Measurements from ENCODE around the gene MCF2L.

MCF2L gene

DNA sequence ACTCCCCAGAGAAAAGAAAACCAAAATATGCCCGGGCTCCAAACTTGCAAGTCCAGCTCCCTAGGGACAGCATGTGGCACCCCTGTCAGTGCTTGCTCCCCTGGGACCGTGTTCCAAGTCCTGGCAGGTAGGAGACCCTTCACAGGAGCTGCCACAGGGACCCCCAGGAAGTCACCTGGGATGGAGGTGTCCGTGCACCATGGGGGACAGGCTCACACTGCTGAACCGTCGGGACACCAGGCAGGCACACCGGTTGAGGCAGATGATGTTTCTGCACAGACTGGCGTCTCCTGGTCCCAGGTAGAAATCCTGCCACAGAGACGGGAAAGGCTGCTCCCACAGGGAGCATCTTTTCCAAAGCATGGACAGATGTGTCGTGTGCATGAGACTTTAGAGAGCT lies 177.7 kb downstream of the MCF2L start:
- TF ChIP-seq, protein P1, sequence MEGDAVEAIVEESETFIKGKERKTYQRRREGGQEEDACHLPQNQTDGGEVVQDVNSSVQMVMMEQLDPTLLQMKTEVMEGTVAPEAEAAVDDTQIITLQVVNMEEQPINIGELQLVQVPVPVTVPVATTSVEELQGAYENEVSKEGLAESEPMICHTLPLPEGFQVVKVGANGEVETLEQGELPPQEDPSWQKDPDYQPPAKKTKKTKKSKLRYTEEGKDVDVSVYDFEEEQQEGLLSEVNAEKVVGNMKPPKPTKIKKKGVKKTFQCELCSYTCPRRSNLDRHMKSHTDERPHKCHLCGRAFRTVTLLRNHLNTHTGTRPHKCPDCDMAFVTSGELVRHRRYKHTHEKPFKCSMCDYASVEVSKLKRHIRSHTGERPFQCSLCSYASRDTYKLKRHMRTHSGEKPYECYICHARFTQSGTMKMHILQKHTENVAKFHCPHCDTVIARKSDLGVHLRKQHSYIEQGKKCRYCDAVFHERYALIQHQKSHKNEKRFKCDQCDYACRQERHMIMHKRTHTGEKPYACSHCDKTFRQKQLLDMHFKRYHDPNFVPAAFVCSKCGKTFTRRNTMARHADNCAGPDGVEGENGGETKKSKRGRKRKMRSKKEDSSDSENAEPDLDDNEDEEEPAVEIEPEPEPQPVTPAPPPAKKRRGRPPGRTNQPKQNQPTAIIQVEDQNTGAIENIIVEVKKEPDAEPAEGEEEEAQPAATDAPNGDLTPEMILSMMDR (IDR thresholded peaks at IDR 0.05; ENCODE audit: low read depth, low read length, missing control alignments), result no peak
- no peak for DNase-seq (ENCODE audit: low read depth)

DNA sequence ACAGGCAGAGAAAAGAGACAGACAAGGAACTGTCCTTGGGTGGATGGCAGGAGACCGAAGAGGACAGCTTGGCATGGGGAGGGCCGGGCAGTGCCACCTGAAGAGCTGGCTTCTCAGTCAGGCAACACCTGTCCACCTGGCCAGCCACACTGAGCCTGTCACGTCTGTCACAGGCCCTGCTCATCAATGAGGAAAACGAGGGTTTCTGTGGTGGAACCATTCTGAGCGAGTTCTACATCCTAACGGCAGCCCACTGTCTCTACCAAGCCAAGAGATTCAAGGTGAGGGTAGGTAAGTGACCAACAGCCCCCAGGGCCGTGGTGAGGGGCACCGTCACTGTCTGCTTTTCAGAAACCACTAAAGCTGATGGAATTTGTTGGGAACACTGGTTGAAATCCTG lies 178.2 kb downstream of the MCF2L start:
- TF ChIP-seq, protein P1 (IDR thresholded peaks at IDR 0.05; ENCODE audit: low read depth, low read length, missing control alignments), result no peak
- no peak for DNase-seq (ENCODE audit: low read depth)
- H3K4me3 ChIP-seq (ENCODE audit: low read depth, low read length), result no peak overlapping the region

More for the DNA sequence above, 177.7 kb downstream of the MCF2L start:
- H3K4me3 ChIP-seq (ENCODE audit: low read depth, low read length), result no peak overlapping the region

DNA sequence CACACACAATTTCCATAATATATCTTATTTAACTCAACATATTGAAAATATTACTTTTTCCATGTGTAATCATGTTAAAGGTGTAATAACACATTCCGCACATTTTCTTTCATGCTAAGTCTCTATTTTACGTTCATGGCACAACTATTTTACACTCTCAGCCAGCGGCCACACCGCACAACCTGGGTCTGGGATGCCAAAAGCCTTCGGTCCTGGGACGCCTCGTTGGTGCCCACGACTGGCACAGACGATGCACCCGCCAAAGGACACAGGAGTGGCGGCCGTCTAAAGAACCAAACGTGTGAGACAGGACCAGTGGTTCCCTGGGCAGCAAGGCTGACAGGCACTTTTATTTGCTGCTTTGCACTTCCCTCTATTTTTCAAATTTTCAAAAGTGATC lies 179.4 kb downstream of the MCF2L start:
- H3K4me3 ChIP-seq (ENCODE audit: low read depth, low read length), result no peak overlapping the region
- DNase-seq (ENCODE audit: low read depth), result no peak
- TF ChIP-seq, protein P1 (IDR thresholded peaks at IDR 0.05; ENCODE audit: low read depth, low read length, missing control alignments), result no peak

DNA sequence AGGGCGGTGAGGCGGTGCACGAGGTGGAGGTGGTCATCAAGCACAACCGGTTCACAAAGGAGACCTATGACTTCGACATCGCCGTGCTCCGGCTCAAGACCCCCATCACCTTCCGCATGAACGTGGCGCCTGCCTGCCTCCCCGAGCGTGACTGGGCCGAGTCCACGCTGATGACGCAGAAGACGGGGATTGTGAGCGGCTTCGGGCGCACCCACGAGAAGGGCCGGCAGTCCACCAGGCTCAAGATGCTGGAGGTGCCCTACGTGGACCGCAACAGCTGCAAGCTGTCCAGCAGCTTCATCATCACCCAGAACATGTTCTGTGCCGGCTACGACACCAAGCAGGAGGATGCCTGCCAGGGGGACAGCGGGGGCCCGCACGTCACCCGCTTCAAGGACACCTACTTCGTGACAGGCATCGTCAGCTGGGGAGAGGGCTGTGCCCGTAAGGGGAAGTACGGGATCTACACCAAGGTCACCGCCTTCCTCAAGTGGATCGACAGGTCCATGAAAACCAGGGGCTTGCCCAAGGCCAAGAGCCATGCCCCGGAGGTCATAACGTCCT lies 180.0 kb downstream of the MCF2L start:
- DNase-seq (ENCODE audit: low read depth), result no peak
- TF ChIP-seq, protein P1 (IDR thresholded peaks at IDR 0.05; ENCODE audit: low read depth, low read length, missing control alignments), result no peak

More for the DNA sequence above, 180.0 kb downstream of the MCF2L start:
- no peak overlapping the region for H3K4me3 ChIP-seq (ENCODE audit: low read depth, low read length)

Data from GM12864 (cell line).